OCI-LY7 (cell line): ENCODE data around the gene SYNDIG1L. TPM values are rescaled to one million over a fixed set of nuclear protein-coding genes. Genes with fewer than 3 reads are reported as not detected.

ENCODE experiments used
- BruUV-seq: library from RNA; stranded (reverse); fragments of 400-500 nt; replicated peaks from 2 replicates; lab custom pipeline; 2021; lab: Mats Ljungman, UMichigan
- CTCF ChIA-PET: fragments of 300-600 bp; sonication (Branson Sonifier 250); formaldehyde crosslinking; loops from one replicate; lab custom pipeline; 2022; ENCODE audit warnings: antibody characterized with exemption; ENCODE audit not compliant: unreplicated experiment; lab: Charles Lee
- POLR2A ChIA-PET: fragments of 300-600 bp; sonication (Branson Sonifier 250); formaldehyde crosslinking; loops from one replicate; lab custom pipeline; 2022; ENCODE audit warnings: antibody characterized with exemption; lab: Charles Lee
- DNase-seq: peaks from one replicate; pipeline ENCODE4 v3.0.0-alpha.2; 2015; ENCODE audit warnings: low spot score
- H2AFZ ChIP-seq: fragments of 200-600 bp; sonication (generic), shearing (Covaris generic); 2 replicates; pipeline ENCODE4 v1.6.1; 2014; ENCODE audit warnings: mild to moderate bottlenecking, antibody characterized with exemption, low read length, moderate library complexity
- H3K27ac ChIP-seq: fragments of 200-600 bp; sonication (generic); 2 replicates; pipeline ENCODE4 v1.5.1; 2014; ENCODE audit warnings: mixed run types, low read depth, mild to moderate bottlenecking, moderate library complexity, low read length, inconsistent platforms; ENCODE audit not compliant: poor library complexity, severe bottlenecking
- H3K36me3 ChIP-seq: fragments of 200-600 bp; sonication (generic); 2 replicates; pipeline ENCODE4 v1.6.1; 2014; ENCODE audit warnings: mild to moderate bottlenecking, antibody characterized with exemption, low read length, moderate library complexity, mixed read lengths; ENCODE audit not compliant: insufficient read depth
- H3K4me1 ChIP-seq: fragments of 200-600 bp; sonication (generic); 2 replicates; pipeline ENCODE4 v1.5.1; 2014; ENCODE audit warnings: mild to moderate bottlenecking, low read length; ENCODE audit not compliant: insufficient read depth, poor library complexity, severe bottlenecking
- H3K4me2 ChIP-seq: fragments of 200-600 bp; sonication (generic); 2 replicates; pipeline ENCODE4 v1.6.1; 2014; ENCODE audit warnings: mild to moderate bottlenecking, low read length
- H3K4me3 ChIP-seq: fragments of 200-600 bp; sonication (generic); 2 replicates; pipeline ENCODE4 v1.5.1; 2014; ENCODE audit warnings: mild to moderate bottlenecking, low read depth, low read length; ENCODE audit not compliant: poor library complexity, severe bottlenecking
- H3K79me2 ChIP-seq: fragments of 200-600 bp; sonication (generic); 2 replicates; pipeline ENCODE4 v1.6.1; 2016; ENCODE audit warnings: low read depth, mild to moderate bottlenecking, low read length, moderate library complexity, mixed read lengths; ENCODE audit not compliant: insufficient read depth
- H3K9me2 ChIP-seq: fragments of 200-600 bp; sonication (generic); 2 replicates; pipeline ENCODE4 v1.6.1; 2016; ENCODE audit warnings: mild to moderate bottlenecking, low read length, mixed read lengths; ENCODE audit not compliant: insufficient read depth
- H3K9me3 ChIP-seq: fragments of 200-600 bp; sonication (generic); 2 replicates; pipeline ENCODE4 v1.6.1; 2014; ENCODE audit warnings: mild to moderate bottlenecking, mixed run types, low read length, mixed read lengths
- H4K20me1 ChIP-seq: fragments of 200-600 bp; sonication (generic); 2 replicates; pipeline ENCODE4 v1.6.1; 2014; ENCODE audit warnings: mild to moderate bottlenecking, antibody characterized with exemption, low read length, moderate library complexity, mixed read lengths; ENCODE audit not compliant: insufficient read depth
- EZH2phosphoT487 ChIP-seq: fragments of 200-600 bp; sonication (generic); IDR thresholded peaks from 2 replicates; pipeline ENCODE4 v1.6.1; 2018; ENCODE audit warnings: low read depth, borderline replicate concordance, mild to moderate bottlenecking, mixed run types, antibody characterized with exemption, low read length, moderate library complexity, mixed read lengths
- intact Hi-C: fragments of 100-400 bp; cut with micrococcal nuclease; formaldehyde crosslinking; loops from one replicate; pipeline ENCODE4 v1.10.0; 2022; ENCODE audit not compliant: unreplicated experiment
- total RNA-seq, 2 experiments: library from RNA; depleted of rRNA in 1 of 2; stranded (reverse); fragments of >200 nt in 1 of 2; shearing (Covaris generic) in 1 of 2; gene quantifications; 2 replicates each; pipeline ENCODE4 v1.2.3, GENCODE V29; 2014 to 2022
- TF ChIP-seq, protein P1 (sequence below): fragments of 200-600 bp; sonication (generic); conservative IDR thresholded peaks from 2 replicates; pipeline ENCODE4 v1.5.1; 2014; ENCODE audit warnings: mild to moderate bottlenecking, antibody characterized with exemption, low read length, moderate library complexity, mixed read lengths

SYNDIG1L gene
- total RNA-seq, 2 experiments from 2014 or later = not detected

DNA sequence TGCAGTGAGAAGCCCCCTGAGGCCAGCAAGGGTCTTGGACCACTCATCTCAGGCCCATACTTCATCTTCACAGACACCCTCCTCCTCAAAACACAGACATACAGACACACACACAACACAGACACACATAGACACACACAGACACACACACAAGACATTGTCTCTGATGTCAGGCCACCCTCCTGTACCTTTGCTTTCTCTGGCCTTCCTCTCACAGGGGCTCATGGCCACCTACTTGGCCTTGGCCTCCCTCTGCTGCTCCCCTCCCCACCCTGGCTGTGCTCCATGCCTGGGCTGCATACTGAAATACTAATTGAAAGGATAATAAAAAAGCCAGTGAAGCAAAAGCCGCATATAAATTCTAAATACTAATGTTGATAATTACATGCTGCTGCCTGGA is 1.6 kb upstream of the SYNDIG1L start:
- Histone ChIP-seq H2AFZ (no peak overlapping the region), H3K27ac (no peak overlapping the region), H3K4me2 (no peak overlapping the region), H3K36me3 (no peaks in the 10 kb centered on the region), H4K20me1 (no peaks in the 10 kb centered on the region), H3K4me3 (no peak overlapping the region), H3K79me2 (no peaks in the 10 kb centered on the region), H3K9me3 (no peaks in the 10 kb centered on the region), H3K9me2 (no peaks in the 10 kb centered on the region), H3K4me1 (no peaks in the 10 kb centered on the region)
- BruUV-seq = no TSS peak
- TF ChIP-seq EZH2phosphoT487 = no peak
- TF ChIP-seq, protein P1, sequence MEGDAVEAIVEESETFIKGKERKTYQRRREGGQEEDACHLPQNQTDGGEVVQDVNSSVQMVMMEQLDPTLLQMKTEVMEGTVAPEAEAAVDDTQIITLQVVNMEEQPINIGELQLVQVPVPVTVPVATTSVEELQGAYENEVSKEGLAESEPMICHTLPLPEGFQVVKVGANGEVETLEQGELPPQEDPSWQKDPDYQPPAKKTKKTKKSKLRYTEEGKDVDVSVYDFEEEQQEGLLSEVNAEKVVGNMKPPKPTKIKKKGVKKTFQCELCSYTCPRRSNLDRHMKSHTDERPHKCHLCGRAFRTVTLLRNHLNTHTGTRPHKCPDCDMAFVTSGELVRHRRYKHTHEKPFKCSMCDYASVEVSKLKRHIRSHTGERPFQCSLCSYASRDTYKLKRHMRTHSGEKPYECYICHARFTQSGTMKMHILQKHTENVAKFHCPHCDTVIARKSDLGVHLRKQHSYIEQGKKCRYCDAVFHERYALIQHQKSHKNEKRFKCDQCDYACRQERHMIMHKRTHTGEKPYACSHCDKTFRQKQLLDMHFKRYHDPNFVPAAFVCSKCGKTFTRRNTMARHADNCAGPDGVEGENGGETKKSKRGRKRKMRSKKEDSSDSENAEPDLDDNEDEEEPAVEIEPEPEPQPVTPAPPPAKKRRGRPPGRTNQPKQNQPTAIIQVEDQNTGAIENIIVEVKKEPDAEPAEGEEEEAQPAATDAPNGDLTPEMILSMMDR = no peak
- POLR2A ChIA-PET = no interaction called here
- DNase-seq = no peak
- intact Hi-C loops = no loop called here
- CTCF ChIA-PET = no interaction called here

DNA sequence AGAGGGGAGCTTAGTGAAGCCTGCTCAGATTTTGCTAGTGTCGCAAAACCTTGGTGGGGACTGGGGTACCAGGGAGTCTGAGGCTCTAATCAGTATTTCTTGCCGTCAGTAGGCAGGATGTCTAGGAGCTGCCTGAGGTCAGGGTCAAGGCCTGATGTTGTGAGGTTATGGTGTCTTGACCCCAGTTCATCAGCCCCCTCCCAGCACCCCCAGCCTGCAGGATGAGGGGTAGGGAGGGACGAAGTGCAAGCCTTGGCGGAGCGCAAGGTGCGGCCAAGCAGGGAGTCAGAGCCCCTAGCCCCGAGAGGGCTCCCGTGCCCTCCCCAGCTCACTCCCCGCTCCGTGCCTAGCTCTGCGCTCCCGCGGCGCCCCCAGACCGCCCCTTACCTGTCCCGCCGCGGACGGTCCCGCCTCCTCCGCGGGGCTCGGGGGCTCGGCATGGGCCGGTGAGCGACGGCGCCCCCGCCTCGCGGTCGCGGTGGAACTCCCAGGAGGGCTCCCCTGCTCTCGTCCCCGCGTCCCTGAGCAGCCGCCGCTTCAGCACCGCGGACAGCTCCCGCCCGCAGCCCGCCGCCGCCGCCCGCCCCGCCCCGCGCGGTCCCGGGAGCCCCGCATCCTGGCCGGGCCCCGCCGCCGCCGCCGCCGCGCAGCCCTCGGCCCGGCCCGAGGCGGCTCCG is 347 bp downstream of the SYNDIG1L start:
- no peak overlapping the region for H3K4me2 ChIP-seq
- BruUV-seq = no TSS peak
- H3K4me1 ChIP-seq = peaks cover 10% of the 10 kb centered on the region
- H3K36me3 ChIP-seq = no peaks in the 10 kb centered on the region
- intact Hi-C loops = no loop called here
- H3K4me3 ChIP-seq = no peak overlapping the region
- H2AFZ ChIP-seq = no peak overlapping the region
- H3K9me2 ChIP-seq = no peaks in the 10 kb centered on the region
- ChIA-PET CTCF (no interaction called here), POLR2A (interaction anchor here (1.0 kb wide), 1 partner anchor 17 kb away, joined by 3 read pairs; no protein-coding TSS in a partner anchor)
- DNase-seq = no peak
- H4K20me1 ChIP-seq = no peaks in the 10 kb centered on the region
- TF ChIP-seq EZH2phosphoT487 = no peak
- TF ChIP-seq, protein P1 = no peak
- no peaks in the 10 kb centered on the region for H3K79me2 ChIP-seq
- H3K9me3 ChIP-seq = no peaks in the 10 kb centered on the region
- H3K27ac ChIP-seq = no peak overlapping the region

DNA sequence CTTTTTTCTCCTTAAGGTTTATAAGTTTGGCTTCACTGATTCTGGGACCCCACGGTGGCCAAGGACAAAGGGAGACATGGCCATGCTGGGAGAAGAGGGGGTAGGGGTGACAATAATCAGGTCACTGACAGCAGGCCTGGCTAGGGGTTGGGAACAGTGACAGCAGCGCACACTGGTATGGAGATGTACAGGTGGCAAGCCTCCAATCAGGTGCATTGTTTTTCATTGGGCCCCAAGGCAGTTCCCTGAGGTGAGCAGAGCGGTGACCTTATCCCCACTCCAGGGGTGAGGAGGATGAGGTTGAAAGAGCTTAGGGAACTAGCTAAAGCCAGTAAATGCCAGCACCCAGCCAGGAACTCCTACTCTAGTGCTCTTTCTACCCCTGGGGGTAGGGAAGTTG is 1.4 kb downstream of the SYNDIG1L start:
- intact Hi-C loops = no loop called here
- CTCF ChIA-PET = no interaction called here

More for the DNA sequence above, 1.4 kb downstream of the SYNDIG1L start:
- DNase-seq = no peak
- Histone ChIP-seq H3K9me2 (no peaks in the 10 kb centered on the region), H3K4me2 (no peak overlapping the region), H3K4me3 (no peak overlapping the region), H3K27ac (no peak overlapping the region), H3K79me2 (no peaks in the 10 kb centered on the region), H4K20me1 (no peaks in the 10 kb centered on the region), H3K36me3 (no peaks in the 10 kb centered on the region), H3K4me1 (peaks cover 10% of the 10 kb centered on the region), H3K9me3 (no peaks in the 10 kb centered on the region), H2AFZ (no peak overlapping the region)
- no peak for TF ChIP-seq EZH2phosphoT487
- TF ChIP-seq, protein P1 = no peak
- BruUV-seq = no TSS peak
- POLR2A ChIA-PET = no interaction called here
